T-cell (primary cell): ENCODE results near the gene CLDN9. TPM values are rescaled to one million over a fixed set of nuclear protein-coding genes. Genes with fewer than 3 reads are reported as not detected.

ENCODE experiments used
- ATAC-seq, 4 experiments: fragments of 200-7000 bp in 3 of 4; fragments of 150-1000 bp in 1 of 4; cut with Tn5 transposase; replicated peaks in 1 of 4; 1 replicate in 3 of 4; 2 replicates in 1 of 4; pipeline ENCODE4 v1.10.0; 2021; ENCODE audit warnings: moderate library complexity in 3 of 4, mild to moderate bottlenecking in 2 of 4, moderate number of reproducible peaks in 1 of 4
- CTCF ChIA-PET, 2 donors: fragments of 300-600 bp; sonication (Branson Sonifier 250); formaldehyde crosslinking; loops; one replicate each; lab custom pipeline; 2022; ENCODE audit warnings: antibody characterized with exemption in 2 of 2; lab: Charles Lee
- POLR2A ChIA-PET, 2 donors: fragments of 300-600 bp; sonication (Branson Sonifier 250); formaldehyde crosslinking; loops; one replicate each; lab custom pipeline; 2022; ENCODE audit warnings: antibody characterized with exemption in 2 of 2; lab: Charles Lee
- DNase-seq, 35 experiments: peaks; one replicate each; pipeline versions ENCODE4 v3.0.0 to v3.0.0-alpha.2; 2013 to 2023
- H3K27ac ChIP-seq: one replicate; pipeline ENCODE4 v1.5.1; 2013; ENCODE audit warnings: low read length
- H3K27me3 ChIP-seq, 2 experiments: replicated peaks in 1 of 2; 1 replicate in 1 of 2; 2 replicates in 1 of 2; pipeline versions ENCODE4 v1.6.1 to v1.7.0; 2013; ENCODE audit warnings: low read length in 1 of 2, mixed read lengths in 1 of 2; ENCODE audit not compliant: control insufficient read depth in 2 of 2, insufficient read depth in 2 of 2; ENCODE audit errors: extremely low read depth in 1 of 2
- H3K36me3 ChIP-seq, 2 donors: 1 replicate in 1 of 2; 2 replicates in 1 of 2; pipeline versions ENCODE4 v1.6.1 to v1.7.0; 2013; ENCODE audit warnings: low read length in 1 of 2; ENCODE audit not compliant: control insufficient read depth in 2 of 2, insufficient read depth in 1 of 2; ENCODE audit errors: extremely low read depth in 1 of 2
- H3K4me1 ChIP-seq, 2 experiments: 1 replicate in 1 of 2; 2 replicates in 1 of 2; pipeline versions ENCODE4 v1.6.1 to v1.7.0; 2013; ENCODE audit warnings: low read length in 2 of 2, mixed read lengths in 1 of 2; ENCODE audit not compliant: insufficient read depth in 2 of 2, control insufficient read depth in 1 of 2; ENCODE audit errors: extremely low read depth in 1 of 2
- H3K4me3 ChIP-seq, 2 donors: 1 replicate in 1 of 2; 2 replicates in 1 of 2; pipeline versions ENCODE4 v1.5.1 to v1.7.0; 2013; ENCODE audit warnings: mild to moderate bottlenecking in 2 of 2, low read length in 1 of 2, moderate library complexity in 1 of 2; ENCODE audit not compliant: control insufficient read depth in 1 of 2; ENCODE audit errors: extremely low read depth in 1 of 2
- H3K9me3 ChIP-seq: 2 replicates; pipeline ENCODE4 v1.7.0; 2013
- H3K27ac Mint-ChIP-seq, 2 donors: one replicate each; pipeline ENCODE4 v1.8.0; 2020 to 2021; ENCODE audit warnings: mild to moderate bottlenecking in 2 of 2, mixed read lengths in 2 of 2
- H3K27me3 Mint-ChIP-seq, 2 donors: one replicate each; pipeline ENCODE4 v1.8.0; 2021 to 2022; ENCODE audit warnings: mixed read lengths in 2 of 2
- H3K36me3 Mint-ChIP-seq: one replicate; pipeline ENCODE4 v1.8.0; 2021; ENCODE audit warnings: mixed read lengths
- H3K4me1 Mint-ChIP-seq, 3 donors: one replicate each; pipeline ENCODE4 v1.8.0; 2020 to 2022; ENCODE audit warnings: mixed read lengths in 3 of 3, mild to moderate bottlenecking in 1 of 3
- H3K4me3 Mint-ChIP-seq, 3 donors: one replicate each; pipeline ENCODE4 v1.8.0; 2020 to 2022; ENCODE audit warnings: mild to moderate bottlenecking in 3 of 3, mixed read lengths in 3 of 3, moderate library complexity in 3 of 3
- H3K9me3 Mint-ChIP-seq, 3 donors: one replicate each; pipeline ENCODE4 v1.8.0; 2020 to 2022; ENCODE audit warnings: mixed read lengths in 3 of 3
- whole genome bisulfite sequencing: methylation state at CpG from one replicate; pipeline ENCODE4 v1.1.5; 2013; ENCODE audit warnings: missing lambda C conversion rate; ENCODE audit not compliant: insufficient coverage; 5-methylcytosine and 5-hydroxymethylcytosine counted together
- total RNA-seq, 35 experiments: library from RNA in 6 of 35; stranded (reverse) in 6 of 35; fragments of 120-200 nt in 1 of 35; gene quantifications; one replicate each; pipeline versions ENCODE4 v1.2.1 to v1.2.4 and lab custom pipeline; 2013 to 2026

The CLDN9 gene
- total RNA-seq, 5 donors from 2014 or later (not counting 1 experiment from before 2014, with no cell fraction given): 0.16 TPM; not detected in 4

GRCh38 chr16:3012246-3012645 lies 477 bp upstream of the CLDN9 start:
- no peaks in the 10 kb centered on the region for H3K9me3 ChIP-seq
- H3K27ac Mint-ChIP-seq: no peak overlapping the region
- no peaks in the 10 kb centered on the region for H3K9me3 Mint-ChIP-seq
- H3K36me3 Mint-ChIP-seq: no peaks in the 10 kb centered on the region
- H3K27me3 ChIP-seq: peaks cover 0 to 64% of the 10 kb centered on the region in 2 experiments
- ChIA-PET CTCF (interaction anchor here in 1 of 2 donors (0.6 kb wide), 1 partner anchor 54 kb away, joined by 4 read pairs; no protein-coding TSS in a partner anchor), POLR2A (no interaction called here)
- no peaks in the 10 kb centered on the region for H3K36me3 ChIP-seq
- 56% methylated on average over 17 of the region's 19 CpGs for WGBS
- peaks cover 16 to 33% of the 10 kb centered on the region in 2 experiments for H3K4me1 ChIP-seq
- DNase-seq: no peak
- H3K27ac ChIP-seq: no peak overlapping the region
- H3K4me3 Mint-ChIP-seq: no peak overlapping the region
- H3K4me3 ChIP-seq: no peak overlapping the region
- peaks cover 0 to 19% of the 10 kb centered on the region in 2 donors for H3K27me3 Mint-ChIP-seq
- ATAC-seq: no peak
- H3K4me1 Mint-ChIP-seq: peaks cover 17 to 23% (median 19%) of the 10 kb centered on the region in 3 donors

GRCh38 chr16:3013491-3013951 lies 798 bp downstream of the CLDN9 start:
- Histone ChIP-seq H3K9me3 (no peaks in the 10 kb centered on the region), H3K4me3 (no peak overlapping the region), H3K4me1 (peaks cover 4 to 31% of the 10 kb centered on the region in 2 experiments), H3K27me3 (peaks cover 0 to 68% of the 10 kb centered on the region in 2 experiments), H3K27ac (no peak overlapping the region), H3K36me3 (no peaks in the 10 kb centered on the region)
- CTCF ChIA-PET: interaction anchor here in 1 of 2 donors (0.6 kb wide), 1 partner anchor 64 kb away, joined by 3 read pairs; no protein-coding TSS in a partner anchor
- Mint-ChIP-seq H3K4me3 (no peak overlapping the region), H3K27ac (no peak overlapping the region), H3K9me3 (no peaks in the 10 kb centered on the region), H3K36me3 (no peaks in the 10 kb centered on the region), H3K27me3 (peaks cover 0 to 19% of the 10 kb centered on the region in 2 donors), H3K4me1 (peaks cover 5 to 13% (median 11%) of the 10 kb centered on the region in 3 donors)
- 90% methylated on average over 27 of the region's 27 CpGs for WGBS
- POLR2A ChIA-PET: no interaction called here
- DNase-seq (no peak), ATAC-seq (no peak)

DNA sequence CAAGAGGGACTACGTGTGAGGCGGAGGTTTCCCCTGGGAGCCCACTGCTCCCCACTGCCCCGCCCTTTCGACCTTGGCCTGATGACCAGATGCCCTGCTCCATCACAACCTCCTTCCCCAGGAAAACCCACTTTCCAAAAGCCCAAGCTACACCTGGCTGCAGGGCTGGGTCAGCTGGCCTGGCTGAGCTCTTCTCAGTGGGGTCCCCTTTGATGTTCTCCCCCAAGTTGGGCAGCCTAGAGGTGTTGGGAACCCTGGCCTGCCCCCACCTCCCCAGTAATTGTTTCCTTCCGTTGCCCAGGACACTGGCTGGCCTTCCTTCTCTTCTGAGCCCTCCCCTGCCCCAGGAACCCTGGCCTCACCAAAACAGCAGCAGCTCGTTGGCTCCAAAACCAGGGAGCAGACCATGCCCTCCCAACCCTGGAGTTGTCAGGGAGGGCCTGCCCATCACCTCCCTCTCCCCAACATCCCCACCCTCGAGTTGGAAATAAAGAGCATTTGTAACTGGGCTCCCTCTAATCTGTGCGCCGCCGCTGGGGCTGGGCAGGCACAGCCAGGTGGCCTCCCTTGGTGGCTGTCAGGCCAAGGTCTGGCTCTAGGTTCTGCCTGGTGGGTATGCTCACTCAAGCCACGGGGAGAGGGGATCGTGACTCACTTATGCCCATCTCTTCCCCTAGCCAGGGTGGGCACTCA lies 1.4 kb downstream of the CLDN9 start:
- no peaks in the 10 kb centered on the region for H3K9me3 Mint-ChIP-seq
- H3K4me3 ChIP-seq: no peak overlapping the region
- ATAC-seq: no peak
- peaks cover 0 to 10% (median 8%) of the 10 kb centered on the region in 3 donors for H3K4me1 Mint-ChIP-seq
- ChIA-PET CTCF (interaction anchor here in 1 of 2 donors (0.6 kb wide), 1 partner anchor 65 kb away, joined by 3 read pairs; no protein-coding TSS in a partner anchor), POLR2A (no interaction called here)
- H3K36me3 ChIP-seq: no peaks in the 10 kb centered on the region
- H3K36me3 Mint-ChIP-seq: no peaks in the 10 kb centered on the region
- peaks cover 0 to 19% of the 10 kb centered on the region in 2 donors for H3K27me3 Mint-ChIP-seq
- H3K27me3 ChIP-seq: peaks cover 0 to 69% of the 10 kb centered on the region in 2 experiments
- peaks cover 0 to 31% of the 10 kb centered on the region in 2 experiments for H3K4me1 ChIP-seq
- no peak overlapping the region for H3K27ac ChIP-seq
- no peak overlapping the region for H3K4me3 Mint-ChIP-seq
- H3K9me3 ChIP-seq: no peaks in the 10 kb centered on the region
- no peak overlapping the region for H3K27ac Mint-ChIP-seq
- 69% methylated on average over 7 of the region's 12 CpGs for WGBS
- no peak for DNase-seq

DNA sequence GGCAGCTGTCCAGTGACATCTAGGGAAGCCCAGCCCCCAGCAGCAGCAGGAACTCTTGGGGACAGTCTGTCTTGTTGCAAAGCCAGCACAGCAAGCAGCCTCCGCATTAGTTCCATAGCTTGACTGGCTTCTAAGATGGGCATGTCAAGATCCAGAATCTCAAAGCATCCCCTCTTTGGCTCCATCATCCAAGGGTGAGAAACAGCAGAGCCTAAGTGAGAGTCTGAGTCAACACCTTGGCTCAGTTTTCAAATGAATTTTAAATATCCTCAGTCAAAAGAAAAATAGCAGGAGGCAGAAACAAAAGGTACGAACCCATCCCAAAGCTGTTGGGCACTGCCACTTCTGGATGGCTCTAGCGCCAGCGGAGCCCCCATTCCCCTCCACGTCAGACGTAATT lies 2.2 kb downstream of the CLDN9 start:
- H3K4me1 ChIP-seq: peaks cover 2 to 38% of the 10 kb centered on the region in 2 experiments
- WGBS: 88% methylated on average over 6 of the region's 6 CpGs
- no peak overlapping the region for H3K4me3 ChIP-seq
- Mint-ChIP-seq H3K27me3 (peaks cover 0 to 20% of the 10 kb centered on the region in 2 donors), H3K4me1 (peaks cover 3 to 14% (median 14%) of the 10 kb centered on the region in 3 donors), H3K9me3 (no peaks in the 10 kb centered on the region), H3K36me3 (no peaks in the 10 kb centered on the region), H3K27ac (no peak overlapping the region), H3K4me3 (no peak overlapping the region)
- H3K27ac ChIP-seq: no peak overlapping the region
- DNase-seq: no peak
- POLR2A ChIA-PET: no interaction called here
- peaks cover 0 to 63% of the 10 kb centered on the region in 2 experiments for H3K27me3 ChIP-seq
- H3K9me3 ChIP-seq: no peaks in the 10 kb centered on the region
- CTCF ChIA-PET: no interaction called here
- no peaks in the 10 kb centered on the region for H3K36me3 ChIP-seq
- no peak for ATAC-seq

DNA sequence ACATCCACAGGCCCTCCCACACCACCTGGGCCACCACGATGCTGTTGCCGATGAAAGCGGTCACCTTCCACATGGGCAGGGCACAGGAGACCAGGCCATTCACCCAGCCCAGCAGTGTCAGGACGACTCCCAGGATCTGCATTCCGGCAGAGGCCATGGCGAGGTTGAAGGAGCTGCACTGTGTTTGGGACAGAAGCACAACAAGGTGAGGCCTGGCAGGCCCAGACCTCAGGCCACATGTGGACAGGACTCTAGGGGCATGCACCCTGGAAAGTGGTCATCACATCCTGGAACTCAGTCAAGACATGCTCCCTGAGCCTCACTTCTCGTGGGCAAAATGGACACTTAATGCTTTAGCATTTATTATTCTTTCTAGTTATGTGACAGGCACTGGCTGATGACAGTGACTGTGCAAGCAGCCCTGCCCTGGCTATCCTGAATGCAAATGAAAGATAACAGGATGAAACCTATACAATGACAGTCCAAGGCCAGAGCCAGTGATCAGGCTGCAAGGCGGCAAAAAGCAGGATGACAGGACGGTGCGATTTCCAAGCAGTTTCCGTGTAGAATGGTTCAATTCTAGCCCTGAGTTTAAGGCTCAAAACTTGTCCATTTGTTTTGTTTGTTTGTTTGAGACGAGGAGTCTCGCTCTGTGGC lies 3.3 kb downstream of the CLDN9 start:
- WGBS: 87% methylated on average over 9 of the region's 13 CpGs
- peaks cover 7 to 47% of the 10 kb centered on the region in 2 experiments for H3K4me1 ChIP-seq
- H3K4me3 ChIP-seq: no peak overlapping the region
- ChIA-PET CTCF (no interaction called here), POLR2A (no interaction called here)
- peaks cover 6 to 19% (median 18%) of the 10 kb centered on the region in 3 donors for H3K4me1 Mint-ChIP-seq
- peaks cover 0 to 56% of the 10 kb centered on the region in 2 experiments for H3K27me3 ChIP-seq
- no peaks in the 10 kb centered on the region for H3K9me3 Mint-ChIP-seq
- no peak overlapping the region for H3K27ac Mint-ChIP-seq
- H3K27ac ChIP-seq: no peak overlapping the region
- no peak for ATAC-seq
- no peak overlapping the region for H3K4me3 Mint-ChIP-seq
- peaks cover 0 to 20% of the 10 kb centered on the region in 2 donors for H3K27me3 Mint-ChIP-seq
- no peak for DNase-seq
- H3K36me3 ChIP-seq: no peaks in the 10 kb centered on the region
- no peaks in the 10 kb centered on the region for H3K36me3 Mint-ChIP-seq
- H3K9me3 ChIP-seq: no peaks in the 10 kb centered on the region

DNA sequence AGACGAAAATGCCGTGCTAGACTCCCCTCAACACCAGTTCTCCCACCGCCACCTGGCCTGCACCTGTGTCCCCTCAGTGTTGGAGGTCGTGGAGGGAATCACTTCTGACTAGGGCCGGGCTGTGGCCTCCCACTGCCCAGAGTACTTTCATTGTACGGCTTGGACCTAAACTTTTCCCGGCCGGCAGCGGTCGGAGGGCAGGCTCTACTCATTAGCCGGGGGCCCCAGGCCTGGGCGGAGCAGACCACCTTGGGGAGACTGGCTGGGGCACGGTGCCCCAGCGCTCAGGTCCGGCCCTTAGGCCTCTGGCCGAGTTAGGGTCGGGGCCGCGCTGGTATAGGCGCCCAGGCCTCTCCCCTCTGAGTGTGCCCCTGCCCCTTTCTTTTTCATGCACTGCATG lies 4.6 kb downstream of the CLDN9 start:
- H3K27me3 Mint-ChIP-seq: peaks cover 0 to 16% of the 10 kb centered on the region in 2 donors
- no peak overlapping the region for H3K27ac ChIP-seq
- no peak overlapping the region for H3K4me3 ChIP-seq
- no peaks in the 10 kb centered on the region for H3K36me3 ChIP-seq
- ChIA-PET POLR2A (no interaction called here), CTCF (no interaction called here)
- 93% methylated on average over 20 of the region's 20 CpGs for WGBS
- H3K9me3 ChIP-seq: no peaks in the 10 kb centered on the region
- H3K27me3 ChIP-seq: peaks cover 0 to 42% of the 10 kb centered on the region in 2 experiments
- H3K27ac Mint-ChIP-seq: no peak overlapping the region
- H3K9me3 Mint-ChIP-seq: no peaks in the 10 kb centered on the region
- H3K4me1 ChIP-seq: peaks cover 16 to 54% of the 10 kb centered on the region in 2 experiments
- ATAC-seq: no peak
- H3K4me3 Mint-ChIP-seq: no peak overlapping the region
- no peak for DNase-seq
- no peaks in the 10 kb centered on the region for H3K36me3 Mint-ChIP-seq
- peaks cover 19 to 32% (median 28%) of the 10 kb centered on the region in 3 donors for H3K4me1 Mint-ChIP-seq
